ENCODE measurements around the gene RAB39A.
"Not testable (repeated sequence)": the region's sequence is repeated elsewhere in the genome, so short reads cannot be mapped to it uniquely, and the experiment has no call there.

The RAB39A gene

GRCh38 chr11:107928046-107928766, at the start of gene RAB39A:
RAB39A (plus strand) TSS chr11:107928448; CDS start chr11:107928569, 121 bp downstream.
- DNase-seq = peak; percentile 97 to 98

- DNase-seq = not testable (repeated sequence)
Observed at GRCh38 chr11:107881471-107881870, 46.8 kb upstream of the RAB39A start.

GRCh38 chr11:107882095-107882820, 46.0 kb upstream of the RAB39A start:
- no peak for DNase-seq

GRCh38 chr11:107898270-107898669, 30.0 kb upstream of the RAB39A start:
- DNase-seq = peak; percentile 65 to 72

GRCh38 chr11:107908211-107908610, 20.0 kb upstream of the RAB39A start:
- DNase-seq = no peak

- not testable (repeated sequence) for DNase-seq
Observed at GRCh38 chr11:107912415-107912814, 15.8 kb upstream of the RAB39A start.

- DNase-seq = no peak
Observed at GRCh38 chr11:107915229-107915628, 13.0 kb upstream of the RAB39A start.

GRCh38 chr11:107916671-107917241, 11.5 kb upstream of the RAB39A start:
- peak; percentile 4 to 11 for DNase-seq

GRCh38 chr11:107921997-107922396, 6.3 kb upstream of the RAB39A start:
- DNase-seq = no peak

GRCh38 chr11:107923519-107923918, 4.7 kb upstream of the RAB39A start:
- DNase-seq = not testable (repeated sequence)

- DNase-seq = no peak
Observed at GRCh38 chr11:107924306-107924705, 3.9 kb upstream of the RAB39A start.

GRCh38 chr11:107927559-107927958, 689 bp upstream of the RAB39A start:
- no peak for DNase-seq

- peak; percentile 18 to 28 for DNase-seq
Observed at GRCh38 chr11:107928767-107929507, 689 bp downstream of the RAB39A start.

- DNase-seq = no peak
Observed at GRCh38 chr11:107929611-107930200, 1.5 kb downstream of the RAB39A start.

- DNase-seq = no peak
Observed at GRCh38 chr11:107931206-107931605, 3.0 kb downstream of the RAB39A start.

GRCh38 chr11:107947904-107948303, 19.7 kb downstream of the RAB39A start:
- no peak for DNase-seq

- DNase-seq = not testable (repeated sequence)
Observed at GRCh38 chr11:107948328-107948727, 20.1 kb downstream of the RAB39A start.

- no peak for DNase-seq
Observed at GRCh38 chr11:107951155-107951554, 22.9 kb downstream of the RAB39A start.

GRCh38 chr11:107953446-107953845, 25.2 kb downstream of the RAB39A start:
- DNase-seq = no peak

GRCh38 chr11:107956543-107956942, 28.3 kb downstream of the RAB39A start:
- no peak for DNase-seq

GRCh38 chr11:107957109-107957588, 28.9 kb downstream of the RAB39A start:
- no peak for DNase-seq

- no peak for DNase-seq
Observed at GRCh38 chr11:107961480-107961879, 33.2 kb downstream of the RAB39A start.

GRCh38 chr11:107962181-107962580, 33.9 kb downstream of the RAB39A start:
- DNase-seq = no peak

All from Kasumi-1 (cell line).